Measurements from ENCODE around the gene WNT1. TPM values are rescaled to one million over a fixed set of nuclear protein-coding genes. Genes with fewer than 3 reads are reported as not detected.

WNT1 gene
- total RNA-seq, 1 experiment from 2014 or later: not detected

GRCh38 chr12:48966177-48966895, 11.8 kb upstream of the WNT1 start:
- Mint-ChIP-seq H3K27me3 (ENCODE audit: low read depth) (peaks cover 46% of the 10 kb centered on the region), H3K4me1 (peaks cover 57 to 58% of the 10 kb centered on the region in 2 experiments), H3K36me3 (ENCODE audit: insufficient read depth in 1 of 3, low read depth in 3 of 3) (no peaks in the 10 kb centered on the region; a peak in 1 of 7 replicates), H3K9me3 (peaks cover 0 to 2% of the 10 kb centered on the region in 2 experiments; a peak in 2 of 5 replicates), H3K27ac (no peak overlapping the region), H3K4me3 (no peak overlapping the region)
- Histone ChIP-seq H2AFZ (ENCODE audit: low read length) (no peak overlapping the region), H4K8ac (replicated peaks; ENCODE audit: insufficient read length, low read depth, low read length) (no peak overlapping the region), H3K9ac (ENCODE audit: extremely low read depth, insufficient read length, low read length) (no peak overlapping the region), H2BK120ac (ENCODE audit: low read depth, low read length, poor library complexity, severe bottlenecking) (no peak overlapping the region), H2BK15ac (ENCODE audit: low read depth, low read length) (no peak overlapping the region), H4K20me1 (ENCODE audit: control insufficient read depth, insufficient read depth, insufficient read length) (no peaks in the 10 kb centered on the region), H3K23ac (ENCODE audit: insufficient read length, low read depth, low read length) (no peak overlapping the region), H3K79me1 (ENCODE audit: insufficient read depth, low read depth, low read length, poor library complexity, severe bottlenecking) (no peaks in the 10 kb centered on the region), H3K9me3 (ENCODE audit: control insufficient read depth, low read depth, low read length) (no peaks in the 10 kb centered on the region), H2BK12ac (ENCODE audit: insufficient read length, low read depth, low read length) (no peak overlapping the region), H3K56ac (ENCODE audit: insufficient read length, low read depth, low read length) (no peak overlapping the region), H3K27ac (ENCODE audit: insufficient read length, low read depth, low read length) (no peak overlapping the region), H3K79me2 (ENCODE audit: insufficient read depth, low read length) (no peaks in the 10 kb centered on the region), H2BK5ac (ENCODE audit: insufficient read length, low read length) (no peak overlapping the region), H3T11ph (ENCODE audit: low read length) (no peak overlapping the region), H4K5ac (ENCODE audit: insufficient read length, low read depth, low read length) (no peak overlapping the region), H2AK5ac (ENCODE audit: insufficient read length, low read length) (no peak overlapping the region), H4K91ac (ENCODE audit: insufficient read length, low read depth, low read length) (no peak overlapping the region), H3K18ac (ENCODE audit: insufficient read length, low read depth, low read length) (no peak overlapping the region), H3K4ac (ENCODE audit: low read depth, low read length) (no peak overlapping the region), H3K23me2 (ENCODE audit: insufficient read length, low read depth, low read length, poor library complexity, severe bottlenecking) (peaks cover 7% of the 10 kb centered on the region), H2BK20ac (ENCODE audit: low read depth, low read length, poor library complexity, severe bottlenecking) (no peak overlapping the region), H3K14ac (ENCODE audit: insufficient read depth, low read length) (no peak overlapping the region), H3K4me2 (ENCODE audit: insufficient read depth, insufficient read length, low read length) (peak overlapping the region; percentile 4), H3K27me3 (ENCODE audit: insufficient read depth, low read length) (peaks cover 37% of the 10 kb centered on the region), H3K4me1 (ENCODE audit: insufficient read depth, low read length) (peaks cover 11% of the 10 kb centered on the region)
- no CpG with 5 or more reads among the region's 20 CpGs for WGBS (ENCODE audit: extremely low coverage, insufficient read length, low lambda C conversion rate)
- no peak for TF ChIP-seq CTCF (conservative IDR thresholded peaks at IDR 0.05)
- DNase-seq: peak; percentile 52

All from H9 (cell line).